ENCODE measurements around the gene GPR108. TPM values are rescaled to one million over a fixed set of nuclear protein-coding genes. Genes with fewer than 3 reads are reported as not detected.

Gene GPR108
- total RNA-seq, 2 donors from 2014 or later = 61.4 to 67.2 TPM

GRCh38 chr19:6694147-6694815, 43.1 kb downstream of the GPR108 start:
- Histone ChIP-seq H3K27me3 (ENCODE audit: control insufficient read depth, insufficient read depth, low read length, poor library complexity, severe bottlenecking) (no peaks in the 10 kb centered on the region), H3K4me3 (ENCODE audit: low read length) (no peak overlapping the region), H3K27ac (ENCODE audit: low read depth, low read length) (no peak overlapping the region), H3K4me1 (ENCODE audit: control insufficient read depth, insufficient read depth, low read length) (no peaks in the 10 kb centered on the region), H3K9me3 (ENCODE audit: control insufficient read depth, low read length) (peaks cover 12% of the 10 kb centered on the region), H3K36me3 (ENCODE audit: control insufficient read depth, insufficient read depth, low read length) (no peaks in the 10 kb centered on the region), H3K9ac (ENCODE audit: extremely low read depth, low read length, poor library complexity, severe bottlenecking) (no peak overlapping the region)
- WGBS, 2 experiments (ENCODE audit: insufficient coverage in 1 of 2, insufficient read length in 1 of 2) = 93 to 94% methylated on average over 6 to 23 of the region's 25 CpGs
- no peak for TF ChIP-seq CTCF (conservative IDR thresholded peaks at IDR 0.05)
- Mint-ChIP-seq H3K9me3 (peaks cover 13% of the 10 kb centered on the region), H3K27ac (no peak overlapping the region), H3K4me3 (no peak overlapping the region), H3K27me3 (ENCODE audit: insufficient read depth) (peaks cover 1% of the 10 kb centered on the region), H3K36me3 (ENCODE audit: low read depth) (peaks cover 12% of the 10 kb centered on the region), H3K4me1 (no peaks in the 10 kb centered on the region)
- DNase-seq = no peak

GRCh38 chr19:6693681-6694080, 43.7 kb downstream of the GPR108 start:
- H3K9ac ChIP-seq (ENCODE audit: extremely low read depth, low read length, poor library complexity, severe bottlenecking) = no peak overlapping the region
- H3K9me3 ChIP-seq (ENCODE audit: control insufficient read depth, low read length) = peaks cover 14% of the 10 kb centered on the region
- no peaks in the 10 kb centered on the region for H3K27me3 ChIP-seq (ENCODE audit: control insufficient read depth, insufficient read depth, low read length, poor library complexity, severe bottlenecking)
- no peak for TF ChIP-seq CTCF (conservative IDR thresholded peaks at IDR 0.05)
- H3K36me3 ChIP-seq (ENCODE audit: control insufficient read depth, insufficient read depth, low read length) = no peaks in the 10 kb centered on the region
- WGBS, 2 experiments (ENCODE audit: insufficient coverage in 1 of 2, insufficient read length in 1 of 2) = 70 to 72% methylated on average over 3 to 5 of the region's 7 CpGs
- H3K4me3 ChIP-seq (ENCODE audit: low read length) = no peak overlapping the region
- no peak for DNase-seq
- Mint-ChIP-seq H3K4me1 (no peaks in the 10 kb centered on the region), H3K4me3 (no peak overlapping the region), H3K9me3 (peaks cover 9% of the 10 kb centered on the region), H3K27ac (no peak overlapping the region), H3K36me3 (ENCODE audit: low read depth) (peaks cover 12% of the 10 kb centered on the region), H3K27me3 (ENCODE audit: insufficient read depth) (peaks cover 1% of the 10 kb centered on the region)
- H3K4me1 ChIP-seq (ENCODE audit: control insufficient read depth, insufficient read depth, low read length) = no peaks in the 10 kb centered on the region
- no peak overlapping the region for H3K27ac ChIP-seq (ENCODE audit: low read depth, low read length)

GRCh38 chr19:6693056-6693471, 44.3 kb downstream of the GPR108 start:
- Mint-ChIP-seq H3K9me3 (peaks cover 10% of the 10 kb centered on the region), H3K36me3 (ENCODE audit: low read depth) (peaks cover 9% of the 10 kb centered on the region), H3K4me3 (no peak overlapping the region), H3K27me3 (ENCODE audit: insufficient read depth) (peaks cover 1% of the 10 kb centered on the region), H3K4me1 (no peaks in the 10 kb centered on the region), H3K27ac (no peak overlapping the region)
- WGBS, 2 experiments (ENCODE audit: insufficient coverage in 1 of 2, insufficient read length in 1 of 2) = 88 to 97% methylated on average over 6 to 13 of the region's 13 CpGs
- H3K4me3 ChIP-seq (ENCODE audit: low read length) = no peak overlapping the region
- DNase-seq = peak; percentile 76
- no peaks in the 10 kb centered on the region for H3K27me3 ChIP-seq (ENCODE audit: control insufficient read depth, insufficient read depth, low read length, poor library complexity, severe bottlenecking)
- no peak overlapping the region for H3K27ac ChIP-seq (ENCODE audit: low read depth, low read length)
- H3K9me3 ChIP-seq (ENCODE audit: control insufficient read depth, low read length) = peaks cover 14% of the 10 kb centered on the region
- no peak for TF ChIP-seq CTCF (conservative IDR thresholded peaks at IDR 0.05)
- H3K4me1 ChIP-seq (ENCODE audit: control insufficient read depth, insufficient read depth, low read length) = no peaks in the 10 kb centered on the region
- no peaks in the 10 kb centered on the region for H3K36me3 ChIP-seq (ENCODE audit: control insufficient read depth, insufficient read depth, low read length)
- H3K9ac ChIP-seq (ENCODE audit: extremely low read depth, low read length, poor library complexity, severe bottlenecking) = no peak overlapping the region
